ENCODE results near the gene LIME1. TPM values are rescaled to one million over a fixed set of nuclear protein-coding genes. Genes with fewer than 3 reads are reported as not detected.

The LIME1 gene
- total RNA-seq, 1 donor, result 2.9 TPM

- no peak overlapping the region for H3K4me3 ChIP-seq (ENCODE audit: insufficient read depth, low read length)
- no peak overlapping the region for H3K4me2 ChIP-seq (ENCODE audit: insufficient read depth, low read length)
- H3K79me2 ChIP-seq (ENCODE audit: insufficient read depth, low read length), result no peaks in the 10 kb centered on the region
- no peaks in the 10 kb centered on the region for H3K9me3 ChIP-seq (ENCODE audit: low read depth, low read length)
- H3K27me3 ChIP-seq (ENCODE audit: insufficient read depth, low read length), result no peaks in the 10 kb centered on the region
- no peak for TF ChIP-seq CTCF (IDR thresholded peaks at IDR 0.05; ENCODE audit: extremely low read depth, low read depth, low read length)
- H3K36me3 ChIP-seq (ENCODE audit: insufficient read depth, low read length), result no peaks in the 10 kb centered on the region
- no peak overlapping the region for H3K27ac ChIP-seq (ENCODE audit: low read depth, low read length)
- H4K20me1 ChIP-seq (ENCODE audit: insufficient read depth, low read length), result no peaks in the 10 kb centered on the region
- peak; percentile 73 for DNase-seq (ENCODE audit: insufficient read length, low spot score, missing footprints)
- no peaks in the 10 kb centered on the region for H3K4me1 ChIP-seq (ENCODE audit: insufficient read depth, low read length)
- H2AFZ ChIP-seq (ENCODE audit: low read length), result no peak overlapping the region
Measured at GRCh38 chr20:63778857-63779256, 42.4 kb downstream of the LIME1 start.

GRCh38 chr20:63781181-63781580 lies 44.7 kb downstream of the LIME1 start:
- Histone ChIP-seq H3K36me3 (ENCODE audit: insufficient read depth, low read length) (no peaks in the 10 kb centered on the region), H4K20me1 (ENCODE audit: insufficient read depth, low read length) (no peaks in the 10 kb centered on the region), H3K27ac (ENCODE audit: low read depth, low read length) (no peak overlapping the region), H3K27me3 (ENCODE audit: insufficient read depth, low read length) (no peaks in the 10 kb centered on the region), H2AFZ (ENCODE audit: low read length) (no peak overlapping the region), H3K4me2 (ENCODE audit: insufficient read depth, low read length) (no peak overlapping the region), H3K4me1 (ENCODE audit: insufficient read depth, low read length) (no peaks in the 10 kb centered on the region), H3K79me2 (ENCODE audit: insufficient read depth, low read length) (no peaks in the 10 kb centered on the region), H3K9me3 (ENCODE audit: low read depth, low read length) (no peaks in the 10 kb centered on the region), H3K4me3 (ENCODE audit: insufficient read depth, low read length) (no peak overlapping the region)
- no peak for TF ChIP-seq CTCF (IDR thresholded peaks at IDR 0.05; ENCODE audit: extremely low read depth, low read depth, low read length)
- peak; percentile 25 for DNase-seq (ENCODE audit: insufficient read length, low spot score, missing footprints)

GRCh38 chr20:63782051-63782471 lies 45.6 kb downstream of the LIME1 start:
- H3K36me3 ChIP-seq (ENCODE audit: insufficient read depth, low read length), result no peaks in the 10 kb centered on the region
- H3K4me2 ChIP-seq (ENCODE audit: insufficient read depth, low read length), result no peak overlapping the region
- no peaks in the 10 kb centered on the region for H3K9me3 ChIP-seq (ENCODE audit: low read depth, low read length)
- H3K27me3 ChIP-seq (ENCODE audit: insufficient read depth, low read length), result no peaks in the 10 kb centered on the region
- H2AFZ ChIP-seq (ENCODE audit: low read length), result no peak overlapping the region
- H3K27ac ChIP-seq (ENCODE audit: low read depth, low read length), result no peak overlapping the region
- no peak for TF ChIP-seq CTCF (IDR thresholded peaks at IDR 0.05; ENCODE audit: extremely low read depth, low read depth, low read length)
- no peaks in the 10 kb centered on the region for H4K20me1 ChIP-seq (ENCODE audit: insufficient read depth, low read length)
- H3K4me1 ChIP-seq (ENCODE audit: insufficient read depth, low read length), result no peaks in the 10 kb centered on the region
- peak; percentile 42 for DNase-seq (ENCODE audit: insufficient read length, low spot score, missing footprints)
- H3K4me3 ChIP-seq (ENCODE audit: insufficient read depth, low read length), result no peak overlapping the region
- H3K79me2 ChIP-seq (ENCODE audit: insufficient read depth, low read length), result no peaks in the 10 kb centered on the region

GRCh38 chr20:63782521-63782971 lies 46.1 kb downstream of the LIME1 start:
- H3K27me3 ChIP-seq (ENCODE audit: insufficient read depth, low read length), result no peaks in the 10 kb centered on the region
- no peaks in the 10 kb centered on the region for H3K9me3 ChIP-seq (ENCODE audit: low read depth, low read length)
- H3K27ac ChIP-seq (ENCODE audit: low read depth, low read length), result no peak overlapping the region
- no peaks in the 10 kb centered on the region for H3K36me3 ChIP-seq (ENCODE audit: insufficient read depth, low read length)
- no peaks in the 10 kb centered on the region for H3K79me2 ChIP-seq (ENCODE audit: insufficient read depth, low read length)
- no peak overlapping the region for H2AFZ ChIP-seq (ENCODE audit: low read length)
- no peak overlapping the region for H3K4me3 ChIP-seq (ENCODE audit: insufficient read depth, low read length)
- no peak for TF ChIP-seq CTCF (IDR thresholded peaks at IDR 0.05; ENCODE audit: extremely low read depth, low read depth, low read length)
- no peak for DNase-seq (ENCODE audit: insufficient read length, low spot score, missing footprints)
- H4K20me1 ChIP-seq (ENCODE audit: insufficient read depth, low read length), result no peaks in the 10 kb centered on the region
- H3K4me1 ChIP-seq (ENCODE audit: insufficient read depth, low read length), result no peaks in the 10 kb centered on the region
- H3K4me2 ChIP-seq (ENCODE audit: insufficient read depth, low read length), result no peak overlapping the region

All from osteoblast (primary cell).